Measurements from ENCODE around the gene KCNK1.

GRCh38 chr1:233610628-233611027 is 3.3 kb upstream of the KCNK1 start:
- TF ChIP-seq CTCF (conservative IDR thresholded peaks at IDR 0.05; ENCODE audit: low read depth, low read length) (no peak), MXI1 (IDR thresholded peaks at IDR 0.05; ENCODE audit: borderline replicate concordance, low read depth, low read length) (no peak)

All from IMR-90 (cell line).